ENCODE measurements around the gene TMED4. TPM values are rescaled to one million over a fixed set of nuclear protein-coding genes. Genes with fewer than 3 reads are reported as not detected.

Gene TMED4
- polyA plus RNA-seq, 1 donor (not counting 4 experiments of a cell fraction or from before 2014, with no cell fraction given) = 45.8 TPM

GRCh38 chr7:44531421-44532380, 50.3 kb downstream of the TMED4 start:
- Histone ChIP-seq H3K9me1 (ENCODE audit: control insufficient read depth, extremely low read depth, insufficient read depth, low read length) (no peaks in the 10 kb centered on the region), H3K4me3 (ENCODE audit: control insufficient read depth in 2 of 3, extremely low read depth in 1 of 3, insufficient read depth in 2 of 3, low read depth in 1 of 3, low read length in 3 of 3) (no peak overlapping the region), H2AFZ (ENCODE audit: control insufficient read depth, low read length) (no peak overlapping the region), H3K9ac (ENCODE audit: control insufficient read depth, extremely low read depth, insufficient read depth, low read length) (no peak overlapping the region), H3K27ac (ENCODE audit: control insufficient read depth, insufficient read depth, low read length) (no peak overlapping the region), H3K4me1 (ENCODE audit: control insufficient read depth, extremely low read depth, insufficient read depth, low read length) (no peaks in the 10 kb centered on the region), H3K79me2 (ENCODE audit: control insufficient read depth, insufficient read depth, low read length) (no peaks in the 10 kb centered on the region), H3K9me3 (ENCODE audit: control insufficient read depth, low read depth, low read length) (no peaks in the 10 kb centered on the region), H3K4me2 (ENCODE audit: control insufficient read depth, extremely low read depth, insufficient read depth, low read depth, low read length) (no peak overlapping the region), H3K36me3 (ENCODE audit: control insufficient read depth in 2 of 2, extremely low read depth in 1 of 2, insufficient read depth in 2 of 2, low read length in 2 of 2) (no peaks in the 10 kb centered on the region), H3K27me3 (ENCODE audit: control insufficient read depth, extremely low read depth, insufficient read depth, low read length) (no peaks in the 10 kb centered on the region), H4K20me1 (ENCODE audit: control insufficient read depth, extremely low read depth, insufficient read depth, low read length) (no peaks in the 10 kb centered on the region)
- no peak for DNase-seq (ENCODE audit: low read depth, low spot score)
- dilution Hi-C loops (cut with MboI; ENCODE audit: extremely low pct_ligation_motif_present, low sequenced_read_pairs) = no loop called here
- no peak for FAIRE-seq
- TF ChIP-seq EZH2 (IDR thresholded peaks at IDR 0.05; ENCODE audit: low read length) = no peak
- TF ChIP-seq CTCF (optimal IDR thresholded peaks at IDR 0.05 in 1 of 3, IDR thresholded peaks at IDR 0.05 in 1 of 3, conservative IDR thresholded peaks at IDR 0.05 in 1 of 3; ENCODE audit: extremely low read depth in 1 of 3, insufficient read depth in 2 of 3, low read length in 3 of 3) = no peak

DNA sequence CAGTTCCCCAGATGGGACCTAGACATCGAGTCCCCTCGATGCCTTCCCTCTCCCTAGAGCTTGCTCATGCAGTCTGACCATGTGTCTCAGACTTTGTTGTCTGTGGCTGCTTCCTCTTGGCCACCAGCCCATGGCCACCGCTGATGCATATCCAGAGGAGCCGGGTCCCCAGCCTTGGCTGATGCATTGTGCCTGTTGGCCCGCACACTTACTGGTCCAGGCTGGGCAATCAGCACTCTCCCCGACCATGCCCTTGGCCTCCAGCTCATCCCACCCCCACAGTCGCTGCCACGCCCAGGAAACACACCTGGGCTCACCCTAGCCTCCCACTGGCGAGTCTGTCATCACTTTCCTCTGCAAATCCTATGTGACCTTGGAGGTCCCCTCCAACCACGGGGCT, 51.0 kb downstream of the TMED4 start:
- TF ChIP-seq CTCF (optimal IDR thresholded peaks at IDR 0.05 in 1 of 3, IDR thresholded peaks at IDR 0.05 in 1 of 3, conservative IDR thresholded peaks at IDR 0.05 in 1 of 3; ENCODE audit: extremely low read depth in 1 of 3, insufficient read depth in 2 of 3, low read length in 3 of 3) (no peak), EZH2 (IDR thresholded peaks at IDR 0.05; ENCODE audit: low read length) (no peak)

More for the DNA sequence above, 51.0 kb downstream of the TMED4 start:
- Histone ChIP-seq H3K9me3 (ENCODE audit: control insufficient read depth, low read depth, low read length) (no peaks in the 10 kb centered on the region), H3K36me3 (ENCODE audit: control insufficient read depth in 2 of 2, extremely low read depth in 1 of 2, insufficient read depth in 2 of 2, low read length in 2 of 2) (no peaks in the 10 kb centered on the region), H3K9ac (ENCODE audit: control insufficient read depth, extremely low read depth, insufficient read depth, low read length) (no peak overlapping the region), H3K4me1 (ENCODE audit: control insufficient read depth, extremely low read depth, insufficient read depth, low read length) (no peaks in the 10 kb centered on the region), H3K27me3 (ENCODE audit: control insufficient read depth, extremely low read depth, insufficient read depth, low read length) (no peaks in the 10 kb centered on the region), H2AFZ (ENCODE audit: control insufficient read depth, low read length) (no peak overlapping the region), H3K4me3 (ENCODE audit: control insufficient read depth in 2 of 3, extremely low read depth in 1 of 3, insufficient read depth in 2 of 3, low read depth in 1 of 3, low read length in 3 of 3) (no peak overlapping the region), H4K20me1 (ENCODE audit: control insufficient read depth, extremely low read depth, insufficient read depth, low read length) (no peaks in the 10 kb centered on the region), H3K27ac (ENCODE audit: control insufficient read depth, insufficient read depth, low read length) (no peak overlapping the region), H3K9me1 (ENCODE audit: control insufficient read depth, extremely low read depth, insufficient read depth, low read length) (no peaks in the 10 kb centered on the region), H3K79me2 (ENCODE audit: control insufficient read depth, insufficient read depth, low read length) (no peaks in the 10 kb centered on the region), H3K4me2 (ENCODE audit: control insufficient read depth, extremely low read depth, insufficient read depth, low read depth, low read length) (no peak overlapping the region)
- DNase-seq (ENCODE audit: low read depth, low spot score) = no peak
- dilution Hi-C loops (cut with MboI; ENCODE audit: extremely low pct_ligation_motif_present, low sequenced_read_pairs) = no loop called here
- FAIRE-seq = no peak

Other genes starting within 250 kb of the TMED4 start
- 57.7 to 84.9 TPM (median 58.7 TPM) in 3 replicates for gene NUDCD3, start 91.6 kb downstream of the TMED4 start, polyA plus RNA-seq
- 0.01 to 0.03 TPM in 2 of 3 replicates, not detected in the other for gene NPC1L1, start 40.9 kb downstream of the TMED4 start, polyA plus RNA-seq
- 79.9 to 95.6 TPM (median 81.6 TPM) in 3 replicates for gene DDX56, start 8.3 kb downstream of the TMED4 start, polyA plus RNA-seq
- gene OGDH, start 24.4 kb upstream of the TMED4 start, polyA plus RNA-seq = 34.4 to 79.9 TPM (median 46.4 TPM) in 3 replicates
- 3.2 to 5.4 TPM (median 4.7 TPM) in 3 replicates for gene ZMIZ2, start 166.6 kb upstream of the TMED4 start, polyA plus RNA-seq
- 5,379 to 8,856 TPM (median 6,965 TPM) in 3 replicates for gene PPIA, start 214.4 kb upstream of the TMED4 start, polyA plus RNA-seq

Data from keratinocyte (primary cell).